Glomerular visceral epithelial cell (primary cell): ENCODE data around the gene DNTTIP2.
"Not testable (repeated sequence)": the region's sequence is repeated elsewhere in the genome, so short reads cannot be mapped to it uniquely, and the experiment has no call there.

Experiments used
- DNase-seq: peaks from one replicate; pipeline ENCODE4 v3.0.0-alpha.2; 2016; ENCODE audit errors: extremely low spot score

The DNTTIP2 gene

DNA sequence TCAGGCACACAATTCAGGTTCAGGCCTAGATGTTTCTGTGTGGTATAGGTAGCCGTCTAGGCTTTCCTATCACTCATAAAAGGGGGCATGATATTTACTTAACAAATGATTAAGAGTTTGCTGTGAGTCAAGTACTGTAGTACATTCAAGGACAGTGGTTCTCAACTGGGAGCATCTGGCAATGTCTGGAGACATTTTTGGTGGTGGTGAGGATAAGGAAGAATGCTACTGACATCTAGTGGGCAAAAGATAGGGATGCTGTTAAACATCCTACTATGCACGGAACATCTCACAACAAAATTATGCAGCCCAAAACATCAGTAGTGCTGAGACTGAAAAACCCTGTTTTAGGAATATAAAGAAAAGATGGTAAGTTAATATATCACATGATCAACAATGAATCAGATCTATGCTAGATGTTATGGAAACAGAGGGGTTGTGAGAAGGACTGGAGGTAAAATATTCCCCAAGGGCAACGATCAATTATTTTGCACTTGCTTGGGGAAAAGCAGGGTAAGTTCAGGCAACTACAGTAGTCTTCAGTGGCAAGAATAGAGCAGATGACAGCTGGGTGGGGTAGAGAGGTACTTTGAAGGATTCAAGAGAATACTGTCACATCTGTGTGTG, 4.9 kb downstream of the DNTTIP2 start:
- DNase-seq: peak; percentile 34

DNA sequence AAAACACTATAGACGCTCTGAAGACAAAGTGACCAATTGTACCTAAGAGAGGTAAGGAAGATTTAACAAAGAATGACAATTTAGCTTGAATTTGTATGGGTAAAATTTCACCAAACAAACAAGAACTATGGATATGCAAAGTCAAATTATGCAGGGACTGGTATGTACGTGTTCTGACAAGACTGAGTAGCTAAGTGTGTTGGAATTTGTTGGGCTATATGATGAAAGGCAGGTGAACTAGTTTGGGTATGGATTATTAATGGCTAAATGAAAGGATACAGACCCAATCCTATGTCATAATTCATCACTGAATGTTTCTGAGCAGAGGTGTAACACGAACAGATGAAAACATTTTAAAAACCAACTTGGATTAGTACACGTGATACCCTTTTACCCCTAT, 7.6 kb downstream of the DNTTIP2 start:
- DNase-seq: no peak

DNA sequence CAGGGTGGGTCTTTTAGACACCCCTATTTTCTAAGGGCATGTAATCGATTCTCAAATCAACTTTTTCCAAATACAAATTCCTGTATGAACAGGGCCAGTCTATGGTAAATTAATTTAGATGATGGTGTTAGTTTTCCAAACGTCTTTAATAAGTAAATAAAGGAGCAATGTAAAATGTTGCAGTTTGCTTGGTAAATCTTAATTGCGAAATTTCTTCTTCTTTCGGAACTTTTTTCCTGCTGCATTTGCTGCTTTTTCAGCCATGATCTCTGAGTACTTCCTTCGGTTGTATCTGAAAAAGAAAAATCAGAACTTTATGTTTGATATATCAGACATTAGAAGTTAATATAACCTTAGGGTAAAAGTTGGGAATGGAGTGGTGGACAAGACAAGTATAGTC, 9.4 kb downstream of the DNTTIP2 start:
- no peak for DNase-seq

DNA sequence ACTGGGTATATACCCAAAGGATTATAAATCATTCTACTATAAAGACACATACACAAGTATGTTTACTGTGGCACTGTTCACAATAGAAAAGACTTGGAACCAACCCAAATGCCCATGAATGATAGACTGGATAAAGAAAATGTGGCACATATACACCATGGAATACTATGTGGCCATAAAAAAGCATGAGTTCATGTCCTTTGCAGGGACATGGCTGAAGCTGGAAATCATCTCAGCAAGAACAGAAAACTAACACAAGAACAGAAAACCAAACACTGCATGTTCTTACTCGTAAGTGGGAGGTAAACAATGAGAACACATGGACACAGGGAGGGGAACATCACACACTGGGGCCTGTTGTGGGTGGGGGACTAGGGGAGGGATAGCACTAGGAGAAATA, 10.5 kb downstream of the DNTTIP2 start:
- not testable (repeated sequence) for DNase-seq

DNA sequence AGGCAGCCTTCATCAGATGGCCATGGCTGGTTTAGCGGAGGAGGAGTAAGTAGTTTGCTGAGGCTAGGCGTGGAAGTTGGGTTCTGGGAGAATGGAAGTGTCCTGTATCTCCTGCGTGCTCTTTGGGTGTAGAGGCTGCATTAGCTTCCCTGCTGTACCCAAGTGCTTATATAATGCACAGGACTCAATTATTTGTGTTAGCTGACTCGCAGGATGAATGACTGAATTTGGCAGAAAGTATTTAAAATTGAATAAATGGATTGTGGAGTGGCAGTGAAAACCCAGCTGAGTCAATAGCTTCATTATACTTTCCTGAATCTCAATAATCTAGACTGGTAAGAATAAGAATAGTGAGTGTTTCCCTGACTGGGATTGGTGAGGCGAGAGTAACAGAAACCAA, 13.8 kb downstream of the DNTTIP2 start:
- no peak for DNase-seq

DNA sequence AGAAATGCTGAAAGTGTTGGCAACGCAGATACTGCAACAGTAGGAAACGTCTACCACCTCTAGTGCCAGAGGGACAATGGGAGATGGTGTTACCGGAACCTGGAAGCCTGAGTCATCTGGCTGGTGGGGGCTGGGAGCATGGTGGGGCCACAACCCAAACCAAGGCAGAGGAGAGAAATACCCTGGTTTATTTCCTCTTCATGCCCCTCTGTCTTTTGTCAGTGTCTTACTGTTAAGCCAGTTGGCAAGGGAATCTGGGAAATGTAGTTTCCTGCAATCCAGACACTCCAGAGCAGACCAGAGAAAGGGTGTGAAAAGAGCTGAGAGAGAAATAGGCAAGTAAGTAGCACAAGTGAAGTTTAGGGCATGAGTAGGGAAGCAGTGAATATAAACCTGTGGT, 14.8 kb downstream of the DNTTIP2 start:
- no peak for DNase-seq

DNA sequence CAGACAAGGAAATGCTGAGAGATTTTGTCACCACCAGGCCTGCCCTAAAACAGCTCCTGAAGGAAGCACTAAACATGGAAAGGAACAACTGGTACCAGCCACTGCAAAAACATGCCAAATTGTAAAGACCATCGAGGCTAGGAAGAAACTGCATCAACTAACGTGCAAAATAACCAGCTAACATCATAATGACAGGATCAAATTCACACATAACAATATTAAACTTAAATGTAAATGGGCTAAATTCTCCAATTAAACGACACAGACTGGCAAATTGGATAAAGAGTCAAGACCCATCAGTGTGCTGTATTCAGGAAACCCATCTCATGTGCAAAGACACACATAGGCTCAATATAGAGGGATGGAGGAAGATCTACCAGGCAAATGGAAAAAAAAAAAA, 21.4 kb downstream of the DNTTIP2 start:
- not testable (repeated sequence) for DNase-seq

DNA sequence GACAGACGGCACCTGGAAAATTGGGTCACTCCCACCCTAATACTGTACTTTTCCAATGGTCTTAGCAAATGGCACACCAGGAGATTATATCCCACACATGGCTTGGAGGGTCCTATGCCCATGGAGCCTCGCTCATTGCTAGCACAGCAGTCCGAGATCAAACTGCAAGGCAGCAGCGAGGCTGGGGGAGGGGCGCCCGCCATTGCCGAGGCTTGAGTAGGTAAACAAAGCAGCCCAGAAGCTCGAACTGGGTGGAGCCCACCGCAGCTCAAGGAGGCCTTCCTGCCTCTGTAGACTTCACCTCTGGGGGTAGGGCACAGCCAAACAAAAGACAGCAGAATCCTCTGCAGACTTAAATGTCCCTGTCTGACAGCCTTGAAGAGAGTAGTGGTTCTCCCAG, 23.0 kb downstream of the DNTTIP2 start:
- not testable (repeated sequence) for DNase-seq

DNA sequence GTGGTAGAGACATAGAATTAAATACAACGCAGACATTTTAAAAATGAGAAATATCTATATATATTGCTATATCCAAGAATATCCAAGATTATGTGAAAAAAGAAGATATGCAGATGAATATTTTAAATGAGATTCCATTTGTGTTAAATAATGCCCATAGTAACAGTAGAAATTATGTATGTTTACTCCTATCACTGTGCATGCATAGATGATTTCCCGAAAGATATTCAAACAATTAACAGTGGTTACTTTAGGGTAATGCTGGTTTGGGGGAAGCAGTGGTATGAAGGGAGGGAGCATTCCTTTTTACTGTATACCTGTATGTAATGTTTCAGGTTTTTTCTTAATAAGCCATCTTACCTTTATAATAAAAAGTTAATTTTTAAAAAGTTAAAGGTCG, 25.1 kb downstream of the DNTTIP2 start:
- no peak for DNase-seq

DNA sequence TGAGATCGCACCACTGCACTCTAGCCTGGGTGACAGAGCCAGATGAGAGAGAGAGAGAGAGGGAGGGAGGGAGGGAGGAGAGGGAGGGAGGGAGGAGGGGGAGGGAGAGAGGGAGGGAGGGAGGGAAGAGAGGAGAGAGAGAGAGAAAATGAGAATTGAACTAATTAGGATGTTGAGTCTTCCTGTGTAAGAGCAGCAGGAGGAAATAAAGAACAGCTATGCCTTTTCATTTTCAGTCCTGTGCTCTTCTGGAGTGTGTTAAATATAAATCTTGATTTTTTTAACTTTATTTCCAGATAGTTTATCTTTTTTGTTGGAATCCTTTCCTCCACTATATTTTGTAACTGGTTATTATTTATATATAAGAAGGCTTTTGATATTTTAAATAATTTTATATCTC, 27.1 kb downstream of the DNTTIP2 start:
- no peak for DNase-seq

DNA sequence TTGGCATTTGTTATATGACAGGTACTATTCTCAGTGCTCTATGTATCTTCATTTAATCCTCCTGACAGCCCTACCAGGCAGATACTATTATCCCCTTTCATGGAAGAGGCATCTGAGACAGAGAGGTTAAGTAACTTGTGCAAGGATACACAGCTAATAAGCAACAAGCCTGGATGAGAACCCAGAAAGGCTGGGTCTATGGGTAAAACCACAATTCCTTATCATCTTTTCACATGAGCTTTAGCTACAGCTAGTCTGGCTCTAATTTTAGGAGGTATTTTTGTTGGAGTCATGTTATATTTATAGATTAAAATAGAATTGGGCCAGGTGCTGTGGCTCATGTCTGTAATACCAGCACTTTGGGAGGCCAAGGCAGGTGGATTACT, 27.7 kb downstream of the DNTTIP2 start:
- DNase-seq: no peak

DNA sequence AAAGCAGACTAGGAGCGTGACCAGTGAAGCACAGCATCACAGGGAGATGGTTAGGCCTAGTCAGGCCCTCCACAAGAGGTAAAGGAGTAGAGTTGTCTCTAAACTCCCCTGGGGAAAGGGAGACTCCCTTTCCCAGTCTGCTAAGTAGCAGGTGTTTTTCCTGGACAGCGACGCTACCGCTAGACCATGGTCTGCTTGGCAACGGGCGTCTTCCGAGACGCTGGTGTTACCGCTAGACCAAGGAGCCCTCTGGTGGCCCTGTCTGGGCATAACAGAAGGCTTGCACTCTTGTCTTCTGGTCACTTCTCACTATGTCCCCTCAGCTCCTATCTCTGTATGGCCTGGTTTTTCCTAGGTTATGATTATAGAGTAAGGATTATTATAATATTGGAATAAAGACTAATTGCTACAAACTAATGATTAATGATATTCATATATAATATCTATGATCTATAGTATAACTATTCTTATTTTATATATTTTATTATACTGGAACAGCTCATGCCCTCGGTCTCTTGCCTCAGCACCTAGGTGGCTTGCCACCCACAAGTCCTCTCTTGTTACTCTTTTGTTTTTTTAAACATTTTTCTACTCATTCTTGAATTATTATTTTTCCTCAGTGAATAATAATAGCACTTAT, 28.2 kb downstream of the DNTTIP2 start:
- DNase-seq: peak; percentile 47

DNA sequence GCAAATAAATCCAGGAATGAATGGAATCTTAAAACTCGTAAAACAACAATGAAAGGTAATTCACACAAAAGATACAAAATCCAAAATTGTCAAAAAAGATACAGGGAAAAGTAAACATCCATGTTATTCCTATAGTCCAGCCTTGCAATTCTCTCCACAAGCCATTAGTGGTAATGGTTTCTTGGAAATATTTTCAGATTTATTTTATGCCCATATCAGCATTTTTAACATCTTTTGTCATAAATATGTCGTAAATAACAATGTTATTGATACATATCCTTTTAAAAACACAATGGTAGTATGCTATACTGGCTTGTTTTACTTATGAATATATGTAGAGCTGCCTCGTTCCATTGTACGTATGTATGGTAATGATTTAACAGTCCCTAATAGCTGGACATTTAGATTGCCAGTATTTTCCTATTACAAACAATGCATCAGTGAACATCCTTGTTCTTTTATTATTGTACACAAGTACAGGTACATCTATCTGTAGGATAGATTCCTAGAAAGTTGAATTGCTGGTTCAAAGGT, 30.6 kb downstream of the DNTTIP2 start:
- DNase-seq: no peak

DNA sequence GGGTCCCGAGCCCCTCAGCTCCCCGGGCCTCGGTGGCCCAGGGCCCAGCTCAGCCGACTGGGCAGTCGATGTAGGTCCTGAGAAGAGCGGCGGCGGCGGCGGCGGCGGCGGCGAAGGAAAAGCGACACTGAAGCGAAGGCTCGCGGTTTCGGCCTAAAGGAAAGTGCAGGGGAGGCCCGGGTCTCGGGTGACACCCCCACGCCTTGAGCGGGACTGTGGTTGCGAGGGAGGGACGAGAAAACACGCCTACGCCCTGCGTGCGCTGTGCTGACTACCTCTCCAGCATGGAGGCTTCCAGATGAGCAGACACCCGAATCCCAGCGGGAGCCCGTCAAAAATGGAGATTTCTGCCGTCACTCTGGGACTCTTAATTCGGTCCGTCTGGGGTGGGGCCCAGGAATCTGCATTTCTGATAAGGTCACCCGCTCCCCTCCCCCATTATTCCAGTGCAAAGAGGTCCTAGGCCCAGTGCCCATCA, 31.2 kb downstream of the DNTTIP2 start:
- DNase-seq: peak; percentile 82

DNA sequence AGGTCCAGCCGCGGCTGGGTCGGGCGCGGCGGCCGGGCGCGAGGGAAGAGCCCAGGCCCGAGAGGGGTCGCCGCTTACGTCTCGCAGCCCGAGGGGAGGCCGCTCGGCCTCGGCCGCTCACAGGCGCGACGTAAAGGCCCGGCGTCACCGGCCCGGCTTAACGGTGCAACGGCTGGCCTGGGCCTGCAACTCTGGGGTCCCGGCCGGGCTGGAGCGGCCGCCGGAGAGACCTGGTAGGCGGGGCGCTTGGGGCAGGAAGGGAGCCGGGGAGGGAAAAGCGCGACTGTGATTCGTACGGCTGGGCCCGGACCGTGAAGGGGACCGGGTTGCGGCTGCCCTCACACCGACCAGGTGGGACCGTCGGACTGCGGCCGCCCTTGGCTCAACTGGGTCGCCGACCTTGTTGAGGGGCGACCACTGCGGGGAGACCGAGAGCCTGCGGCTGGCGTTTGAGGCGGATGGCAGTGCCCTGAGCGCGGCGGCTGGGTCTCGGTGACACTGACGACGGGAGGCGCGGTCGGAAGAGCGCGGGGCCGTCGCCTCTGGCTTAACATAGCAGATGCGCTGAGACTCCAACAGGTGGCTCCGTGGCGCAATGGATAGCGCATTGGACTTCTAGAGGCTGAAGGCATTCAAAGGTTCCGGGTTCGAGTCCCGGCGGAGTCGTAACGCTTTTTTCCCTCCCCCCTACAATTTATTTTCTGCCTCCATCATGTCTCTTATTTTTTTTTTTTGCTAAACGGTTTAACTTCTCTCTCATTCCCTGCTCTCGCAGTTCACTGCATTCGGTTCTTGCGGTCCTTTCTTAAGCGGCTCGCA, 31.8 kb downstream of the DNTTIP2 start:
- DNase-seq: peak; percentile 94

DNA sequence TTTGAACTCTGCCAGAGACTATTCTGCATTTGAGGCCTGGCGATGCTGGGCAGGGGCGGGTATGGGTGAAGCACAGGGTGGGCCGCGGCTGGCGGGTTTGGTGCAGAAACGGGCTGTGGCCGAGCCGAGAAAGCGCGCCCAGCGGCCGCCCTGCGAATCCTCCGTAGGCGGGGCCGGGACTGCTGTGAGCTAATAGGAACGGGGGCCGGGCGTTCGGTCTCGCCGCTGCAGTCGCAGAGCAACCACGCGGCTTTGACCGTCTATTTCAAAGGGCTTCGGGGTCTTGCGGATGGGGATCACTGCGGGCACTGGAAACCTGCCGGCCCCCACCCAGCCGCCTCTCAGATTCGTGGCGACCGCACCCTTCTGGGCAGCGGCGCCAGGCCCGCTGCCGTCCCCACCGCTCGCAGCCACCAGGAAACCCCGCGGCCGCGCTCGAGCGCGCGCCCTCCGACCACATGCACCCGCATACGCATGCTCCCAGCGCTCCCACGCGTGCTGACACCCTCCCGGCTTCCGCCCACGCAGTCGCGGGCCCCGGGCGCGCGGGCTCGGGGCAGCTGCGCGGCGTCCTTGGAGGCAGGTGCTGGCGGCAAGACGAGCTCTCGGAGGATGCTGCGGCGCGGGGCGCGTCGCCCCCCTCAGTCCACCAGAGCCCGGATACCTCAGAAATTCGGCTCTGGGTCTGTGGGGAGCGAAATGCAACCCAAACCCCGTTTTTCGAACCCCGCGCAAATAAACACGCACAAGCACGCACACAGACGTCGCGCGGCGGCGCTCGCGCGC, 32.6 kb downstream of the DNTTIP2 start:
- DNase-seq: peak; percentile 87

DNA sequence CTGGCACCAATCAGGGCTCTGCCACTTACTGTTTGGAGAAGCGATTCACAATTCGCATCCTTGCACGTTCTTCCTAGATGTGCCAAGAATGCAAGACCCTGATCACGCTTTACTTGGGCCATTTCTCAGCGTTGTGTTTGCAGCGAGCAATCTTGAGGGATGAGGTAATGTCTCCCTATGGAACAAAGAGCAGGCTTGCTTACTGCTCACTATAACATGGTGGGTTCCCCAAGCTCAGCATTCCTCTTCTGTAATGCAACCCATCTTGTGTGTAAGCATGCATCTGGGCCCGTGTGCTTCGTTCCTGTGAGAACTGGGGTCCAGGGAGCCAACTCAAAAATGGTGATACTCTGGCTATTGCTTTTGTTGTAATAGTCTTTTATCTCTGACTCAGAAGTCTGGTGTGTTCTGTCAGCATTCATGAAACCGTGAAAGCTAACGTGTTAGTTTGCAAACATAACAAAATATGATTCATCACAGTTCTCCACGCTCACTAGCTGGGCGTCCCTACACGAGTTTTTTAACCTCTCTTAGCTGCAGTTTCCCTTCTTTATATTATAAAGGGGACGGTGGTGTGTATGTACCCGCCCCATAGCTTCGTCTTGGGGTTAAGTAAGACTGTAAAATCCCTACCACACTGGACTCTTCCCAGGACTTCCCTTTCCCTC, 33.3 kb downstream of the DNTTIP2 start:
- peak; percentile 86 for DNase-seq

DNA sequence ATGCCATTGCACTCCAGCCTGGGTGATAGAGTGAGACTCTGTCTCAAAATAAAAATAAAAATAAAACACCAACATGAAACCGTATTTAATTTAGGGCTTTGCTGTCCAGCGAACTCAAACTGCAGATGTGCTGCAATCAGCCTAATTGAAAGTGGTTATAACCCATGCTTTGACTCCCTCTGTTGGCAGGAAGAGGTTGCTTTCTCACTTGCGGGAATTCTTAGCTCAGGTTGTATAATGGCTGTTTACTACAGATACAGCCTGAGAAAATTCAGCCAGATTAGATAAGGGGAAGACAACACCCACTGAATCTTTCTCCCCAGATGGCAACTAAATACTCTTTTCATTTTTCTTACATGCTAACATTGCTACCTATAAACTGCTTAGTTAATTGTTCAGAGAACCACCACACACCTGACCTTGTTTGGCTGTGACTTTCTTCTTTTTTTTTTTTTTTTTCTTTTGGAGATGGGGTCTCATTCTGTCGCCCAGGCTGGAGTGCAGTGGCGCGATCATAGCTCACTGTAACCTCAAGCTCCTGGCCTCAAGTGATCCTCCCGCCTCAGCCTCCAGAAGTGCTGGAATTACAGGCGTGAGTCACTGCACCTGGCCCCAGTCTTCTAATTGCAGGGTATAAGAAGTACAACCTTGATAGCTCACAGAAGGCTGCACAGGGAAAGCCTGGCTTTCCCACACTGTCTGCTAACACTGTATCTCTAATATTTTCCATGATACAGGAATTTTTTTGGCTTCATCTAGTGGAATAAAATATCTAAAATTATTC, 34.6 kb downstream of the DNTTIP2 start:
- peak; percentile 76 for DNase-seq

DNA sequence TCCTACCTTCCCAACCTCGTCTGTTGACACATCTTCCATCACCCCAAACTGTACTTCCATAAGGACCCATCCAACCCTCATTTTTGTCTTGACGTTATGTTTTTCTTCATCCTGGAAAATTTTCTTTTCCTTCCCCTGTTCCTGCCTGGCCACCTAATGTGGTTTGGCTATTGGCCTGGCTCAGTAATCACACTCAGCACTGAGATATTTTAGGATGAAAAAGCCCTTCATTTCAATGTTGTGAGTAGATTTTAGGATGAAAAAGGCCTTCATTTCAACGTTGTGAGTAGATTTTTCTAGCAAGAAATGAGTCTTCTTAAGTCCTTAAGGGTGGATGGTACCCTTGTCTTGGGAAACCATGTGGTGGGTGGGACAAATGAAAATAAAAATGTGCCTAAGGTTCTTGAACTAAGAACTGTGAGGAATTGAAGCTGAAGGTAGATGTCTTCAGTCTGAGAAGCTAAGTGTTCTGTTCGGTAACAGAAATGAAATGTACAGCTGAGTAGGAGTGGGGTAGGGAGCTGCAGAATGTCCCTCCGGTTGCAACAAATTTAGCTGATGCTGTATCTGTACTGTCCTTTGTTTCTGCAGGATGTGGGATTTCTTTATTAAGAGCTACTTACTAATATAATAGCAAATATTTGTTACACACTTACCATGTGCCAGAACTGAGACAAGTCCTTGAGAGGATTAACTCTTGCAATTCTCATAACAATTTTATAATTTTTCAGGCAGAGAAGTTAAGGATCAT, 36.1 kb downstream of the DNTTIP2 start:
- no peak for DNase-seq

DNA sequence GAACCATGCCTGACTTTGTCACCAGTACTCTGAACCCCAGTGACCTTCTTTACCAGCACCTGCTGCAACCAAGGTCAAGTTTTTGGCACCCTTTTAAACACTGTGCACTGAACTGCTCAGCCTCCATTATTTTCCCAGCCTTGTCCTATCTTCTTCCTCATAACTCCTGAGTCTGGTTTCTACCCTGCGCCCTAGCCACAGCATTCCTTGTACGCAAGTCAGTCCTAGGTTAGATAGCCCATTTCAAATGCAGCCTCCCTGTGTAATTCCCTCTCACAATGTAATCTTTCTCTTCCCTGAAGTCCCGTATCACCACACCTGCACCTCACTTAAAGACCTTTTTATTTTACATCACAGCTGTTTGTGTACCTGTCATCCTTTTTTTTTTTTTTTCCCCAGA, 37.2 kb downstream of the DNTTIP2 start:
- no peak for DNase-seq
